Right ventricle myocardium inferior (tissue), 1 donor: ENCODE results near the gene SLC7A6. TPM values are rescaled to one million over a fixed set of nuclear protein-coding genes. Genes with fewer than 3 reads are reported as not detected.

Experiments
- ATAC-seq: fragments of 200-7000 bp; cut with Tn5 transposase; one replicate; pipeline ENCODE4 v1.9.1; 2020; ENCODE audit warnings: mild to moderate bottlenecking, moderate library complexity
- DNase-seq: peaks from one replicate; pipeline ENCODE4 v3.0.0; 2021; ENCODE audit errors: missing footprints
- intact Hi-C: fragments of 100-400 bp; cut with DNase I; formaldehyde crosslinking; loops from one replicate; pipeline ENCODE4 v1.11.0; 2022
- total RNA-seq: library from RNA; stranded (reverse); fragmentation: NEBNext Ultra II Directional; extraction: Animal tissue kit (Norgen Biotek cat#: 25700); gene quantifications from one replicate; pipeline ENCODE4 v1.2.1, GENCODE V29; 2021
- donor health status: DM: no; HTN: yes; CAD: no; lungs with severe emphysema.

SLC7A6 gene
- total RNA-seq, 1 donor from 2014 or later, result 33.7 TPM

- intact Hi-C loops, result no loop called here
- DNase-seq (no peak), ATAC-seq (no peak)
Observed at GRCh38 chr16:68319185-68319908, 55.0 kb downstream of the SLC7A6 start.

DNA sequence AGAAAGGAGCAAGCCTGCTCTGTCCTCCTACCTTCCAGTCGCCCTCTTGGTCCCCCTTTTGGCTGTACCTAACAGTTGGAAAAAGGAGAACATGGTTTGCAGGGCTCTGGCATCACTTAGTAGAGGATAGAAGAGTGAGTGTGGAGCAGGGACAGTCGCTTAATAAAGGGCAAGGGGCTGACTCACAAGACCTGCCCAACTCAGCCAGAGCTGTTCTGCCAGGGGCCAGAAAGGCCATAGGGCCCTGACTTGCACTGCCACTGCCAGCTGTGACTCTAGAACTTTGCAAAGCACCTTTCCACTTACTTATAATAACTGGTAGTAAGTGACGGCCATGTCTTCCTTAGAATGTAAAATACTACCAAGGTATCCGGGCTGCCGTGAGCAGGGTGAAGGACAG, 60.0 kb downstream of the SLC7A6 start:
- intact Hi-C loops, result no loop called here
- DNase-seq (no peak), ATAC-seq (no peak)

DNA sequence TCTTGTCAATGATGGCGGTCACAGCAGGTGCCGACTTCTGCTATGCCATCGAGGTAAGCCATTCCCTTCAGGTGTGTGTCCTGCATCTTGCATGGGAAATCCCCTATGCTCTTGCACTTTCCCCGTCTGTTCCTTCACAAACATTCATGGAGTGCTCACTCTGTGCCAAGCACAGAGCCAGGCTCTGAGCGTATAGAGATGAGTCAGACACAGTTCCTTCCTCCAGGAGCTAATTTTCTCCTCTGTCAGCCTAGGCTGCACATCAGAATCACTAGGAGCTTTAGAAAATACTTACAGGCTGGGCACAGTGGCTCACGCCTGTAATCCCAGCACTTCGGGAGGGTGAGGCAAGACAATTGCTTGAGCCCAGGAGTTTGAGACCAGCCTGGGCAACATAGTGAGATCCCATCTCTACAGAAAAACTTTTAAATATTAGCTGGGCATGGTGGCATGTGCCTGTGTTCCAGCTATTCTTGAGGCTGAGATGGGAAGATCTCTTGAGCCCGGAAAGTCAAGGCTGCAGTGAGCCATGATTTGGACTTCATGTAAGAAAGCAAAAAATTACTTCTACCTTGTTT, 60.5 kb downstream of the SLC7A6 start:
- intact Hi-C loops, result no loop called here
- no peak for DNase-seq
- no peak for ATAC-seq

GRCh38 chr16:68328151-68328859, 64.0 kb downstream of the SLC7A6 start:
- DNase-seq, result peak; percentile 88
- intact Hi-C loops, result loop anchor here (1.0 kb wide), 2 partner anchors 67 to 89 kb away; no protein-coding TSS in a partner anchor
- peak; percentile 92 for ATAC-seq

- ATAC-seq (no peak), DNase-seq (no peak)
- intact Hi-C loops, result loop anchor here (1.0 kb wide), 2 partner anchors 68 to 90 kb away; no protein-coding TSS in a partner anchor
Observed at GRCh38 chr16:68328860-68329390, 64.6 kb downstream of the SLC7A6 start.

DNA sequence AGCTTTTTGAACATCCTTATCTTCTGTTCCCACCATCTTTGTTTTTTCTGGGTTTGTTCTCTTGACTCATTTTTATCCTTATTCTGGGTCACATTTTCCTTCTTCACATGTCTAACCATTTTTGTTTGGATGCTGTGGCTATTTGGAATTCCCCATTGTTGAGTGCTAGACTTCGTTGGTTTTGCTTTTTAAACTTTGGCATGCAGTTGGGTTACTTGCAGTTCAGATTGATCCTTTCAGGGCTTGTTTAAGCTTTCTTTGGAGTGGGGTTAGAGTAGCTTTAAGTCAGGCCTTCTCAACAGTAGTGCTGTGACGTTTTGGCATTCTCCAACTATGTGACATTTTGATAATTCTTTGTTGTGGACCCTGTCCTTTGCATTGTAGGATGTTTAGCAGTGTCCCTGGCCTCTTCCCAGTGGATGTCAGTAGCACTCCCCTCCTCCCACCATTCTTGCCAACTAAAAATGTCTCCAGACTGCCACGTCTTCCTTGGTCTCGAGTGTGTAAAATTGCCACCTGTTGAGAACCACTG, 67.6 kb downstream of the SLC7A6 start:
- ATAC-seq (no peak), DNase-seq (no peak)
- intact Hi-C loops, result no loop called here

DNA sequence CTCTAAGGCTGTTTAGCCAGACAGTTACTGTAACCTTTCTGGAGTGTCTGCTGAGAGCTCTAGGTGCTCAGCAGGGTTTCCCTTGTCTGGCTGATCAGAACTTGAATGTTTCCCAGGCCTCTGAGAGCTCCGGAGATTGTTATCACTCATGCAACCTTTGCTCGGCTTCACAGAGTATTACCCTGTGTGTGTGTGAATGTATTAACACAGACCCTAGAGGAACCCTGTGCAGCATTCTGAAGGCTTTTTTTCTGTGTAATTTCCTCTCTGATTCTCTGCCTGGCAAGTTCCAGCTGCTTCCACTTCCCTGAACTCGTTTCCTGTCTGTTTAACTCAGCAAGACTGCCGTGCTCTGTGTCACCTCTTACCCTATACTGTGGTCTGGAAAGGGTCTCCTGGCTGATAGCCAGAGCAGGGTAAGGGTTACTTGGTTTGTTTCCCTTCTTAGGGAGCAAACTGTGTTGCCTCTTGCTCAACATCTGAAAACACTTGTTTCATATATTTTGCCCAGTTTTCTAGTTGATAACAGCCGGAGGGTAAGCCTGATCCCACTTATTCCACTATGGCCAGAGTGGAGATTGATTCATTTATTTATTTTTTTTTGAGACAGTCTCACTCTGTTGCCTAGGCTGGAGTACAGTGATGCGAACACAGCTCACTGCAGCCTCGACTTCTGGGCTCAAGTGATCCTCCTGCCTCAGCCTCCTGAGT, 68.2 kb downstream of the SLC7A6 start:
- intact Hi-C loops, result no loop called here

DNA sequence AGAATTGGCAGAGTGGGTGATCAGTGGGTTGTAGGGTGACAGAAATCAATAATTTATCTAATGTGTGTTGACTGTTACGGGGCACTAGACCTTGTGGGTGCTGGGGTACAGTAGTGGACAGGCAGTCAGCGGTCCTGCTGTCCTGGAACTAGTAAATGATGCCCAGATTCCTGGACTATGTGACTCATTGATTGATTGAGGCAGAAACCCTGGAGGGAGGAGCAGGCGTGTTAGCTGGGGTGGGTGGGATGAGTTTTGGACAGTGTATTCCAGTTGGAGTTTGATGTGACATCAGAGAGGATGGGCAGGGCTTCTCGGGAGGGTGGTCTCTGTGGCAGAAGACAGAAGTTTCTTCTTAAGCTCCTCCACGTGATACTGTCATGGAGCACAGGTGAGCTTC, 70.8 kb downstream of the SLC7A6 start:
- no peak for DNase-seq
- ATAC-seq, result no peak
- intact Hi-C loops, result no loop called here

More for the DNA sequence above, 68.2 kb downstream of the SLC7A6 start:
- DNase-seq (no peak), ATAC-seq (peak; percentile 56)

GRCh38 chr16:68338326-68339119, 74.2 kb downstream of the SLC7A6 start:
- intact Hi-C loops, result no loop called here
- ATAC-seq, result no peak
- DNase-seq, result no peak

GRCh38 chr16:68339214-68339613, 74.9 kb downstream of the SLC7A6 start:
- intact Hi-C loops, result no loop called here
- ATAC-seq (no peak), DNase-seq (no peak)

GRCh38 chr16:68342620-68343019, 78.3 kb downstream of the SLC7A6 start:
- intact Hi-C loops, result no loop called here
- DNase-seq (no peak), ATAC-seq (no peak)

DNA sequence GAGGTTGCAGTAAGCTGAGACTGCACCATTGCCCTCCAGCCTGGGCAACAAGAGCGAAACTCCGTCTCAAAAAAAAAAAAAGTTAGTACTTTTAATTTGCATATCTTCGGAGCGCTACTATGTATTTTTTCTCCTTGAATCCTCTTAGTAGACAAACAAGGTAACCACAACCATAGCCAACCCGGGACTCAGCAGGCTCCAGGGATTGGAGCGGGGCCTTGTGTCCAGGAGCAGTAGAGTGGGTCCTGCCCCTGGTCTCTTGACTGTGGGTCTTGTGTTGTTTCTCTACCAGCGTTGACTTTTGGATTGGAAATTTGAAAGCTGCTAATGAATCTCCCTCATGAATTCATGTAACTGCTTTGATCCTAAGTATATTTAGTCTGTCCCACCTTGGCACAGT, 78.8 kb downstream of the SLC7A6 start:
- intact Hi-C loops, result no loop called here
- ATAC-seq (no peak), DNase-seq (no peak)

- DNase-seq, result peak; percentile 27
- no peak for ATAC-seq
- intact Hi-C loops, result no loop called here
Observed at GRCh38 chr16:68344252-68344651, 79.9 kb downstream of the SLC7A6 start.

DNA sequence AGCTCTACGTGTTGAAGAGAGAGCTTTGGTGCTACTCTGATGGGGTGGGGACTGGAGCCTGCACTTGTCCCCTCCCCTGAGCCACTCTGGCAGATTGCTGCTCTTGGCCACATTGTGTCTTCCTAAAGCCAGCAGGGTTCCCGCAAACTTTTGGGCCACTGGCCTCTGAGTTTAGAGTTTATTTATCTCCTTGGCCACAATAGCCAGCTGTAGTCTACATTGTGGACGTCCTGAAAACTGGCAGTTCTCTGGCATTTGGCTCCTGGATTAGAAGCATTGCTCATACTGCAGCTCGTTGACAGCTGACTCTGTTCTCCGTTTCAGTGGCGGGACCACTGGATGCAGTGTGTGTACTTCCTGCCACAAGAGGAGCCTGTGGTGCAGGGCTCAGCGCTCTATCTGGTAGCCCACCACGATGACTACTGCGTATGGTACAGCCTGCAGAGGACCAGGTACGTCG, 81.1 kb downstream of the SLC7A6 start:
- intact Hi-C loops, result no loop called here
- DNase-seq, result peak; percentile 65

GRCh38 chr16:68345958-68346635, 81.8 kb downstream of the SLC7A6 start:
- ATAC-seq (no peak), DNase-seq (peak; percentile 44)
- intact Hi-C loops, result no loop called here

More for the DNA sequence above, 81.1 kb downstream of the SLC7A6 start:
- peak; percentile 70 for ATAC-seq

GRCh38 chr16:68346892-68347480, 82.7 kb downstream of the SLC7A6 start:
- ATAC-seq, result no peak
- intact Hi-C loops, result no loop called here
- peak; percentile 33 for DNase-seq

DNA sequence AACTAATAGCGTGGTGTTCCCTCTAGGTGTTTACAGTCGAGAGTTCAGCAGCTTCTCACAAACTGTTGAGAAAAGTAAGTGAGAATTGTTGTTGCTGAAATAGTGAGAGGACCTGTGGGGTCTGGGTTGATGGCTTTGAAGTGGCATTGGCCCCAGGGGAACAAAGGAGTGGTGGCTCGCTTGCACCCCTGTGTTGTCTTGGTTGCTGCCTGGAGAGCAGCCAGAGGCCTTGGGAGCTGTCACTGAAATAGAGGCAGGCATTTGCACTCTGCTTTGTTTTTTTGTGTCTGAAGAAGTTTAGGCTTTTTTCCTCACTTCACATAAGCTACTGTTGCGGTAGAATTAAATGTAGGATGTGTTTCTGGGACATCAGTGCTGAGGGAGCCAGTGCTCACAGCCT, 83.3 kb downstream of the SLC7A6 start:
- ATAC-seq, result no peak
- no peak for DNase-seq
- intact Hi-C loops, result no loop called here
